GM12878 (cell line): ENCODE measurements around the gene CNPY1. TPM values are rescaled to one million over a fixed set of nuclear protein-coding genes. Genes with fewer than 3 reads are reported as not detected.

ENCODE experiments used
- ATAC-seq: fragments of 200-7000 bp; cut with Tn5 transposase; 3 replicates; pipeline ENCODE4 v1.9.1; 2020; ENCODE audit warnings: mild to moderate bottlenecking, moderate library complexity
- BruUV-seq: library from RNA; stranded (reverse); fragments of 400-500 nt; replicated peaks from 2 replicates; lab custom pipeline; 2021; lab: Mats Ljungman, UMichigan
- CTCF ChIA-PET: fragments of 300-600 bp; sonication (Branson Sonifier 250); formaldehyde crosslinking; extraction: SDS; loops from one replicate; lab custom pipeline; 2021; ENCODE audit warnings: inconsistent platforms; lab: Yijun Ruan, JAX
- POLR2A ChIA-PET: fragments of 350-600 bp; formaldehyde crosslinking; extraction: SDS; loops from one replicate; lab custom pipeline; 2021; ENCODE audit warnings: inconsistent platforms; lab: Charles Lee
- RAD21 ChIA-PET: fragments of 300-600 bp; sonication (Branson Sonifier 250); formaldehyde crosslinking; loops from one replicate; lab custom pipeline; 2023; ENCODE audit warnings: antibody characterized with exemption; ENCODE audit not compliant: unreplicated experiment; lab: Charles Lee
- SMC1A ChIA-PET: fragments of 300-600 bp; sonication (Branson Sonifier 250); formaldehyde crosslinking; loops from one replicate; lab custom pipeline; 2023; ENCODE audit not compliant: unreplicated experiment, uncharacterized antibody; lab: Charles Lee
- DNase-seq: peaks from one replicate; pipeline ENCODE4 v3.0.0-alpha.2; 2011; ENCODE audit warnings: low read depth, low spot score
- FAIRE-seq: peaks from 3 replicates; lab custom pipeline; 2011; peaks lifted over from hg19 to GRCh38; lab: Jason Lieb, UNC
- H2AFZ ChIP-seq: 2 replicates; pipeline ENCODE4 v1.6.0; 2011; ENCODE audit warnings: low read depth, low read length, control low read depth; ENCODE audit not compliant: control insufficient read depth
- H3K27ac ChIP-seq: 2 replicates; pipeline ENCODE4 v1.5.1; 2011; ENCODE audit warnings: control low read depth; ENCODE audit not compliant: control insufficient read depth, insufficient read depth
- H3K27me3 ChIP-seq, 2 experiments: replicated peaks in 1 of 2; 2 replicates each; pipeline versions ENCODE4 v1.6.0 to v1.6.1; 2011; ENCODE audit warnings: low read length in 1 of 2; ENCODE audit not compliant: control insufficient read depth in 2 of 2, insufficient read depth in 2 of 2
- H3K36me3 ChIP-seq, 2 experiments: 2 replicates each; pipeline ENCODE4 v1.5.1; 2011; ENCODE audit warnings: low read length in 1 of 2; ENCODE audit not compliant: control insufficient read depth in 2 of 2, insufficient read depth in 2 of 2
- H3K4me1 ChIP-seq: 2 replicates; pipeline ENCODE4 v1.6.1; 2011; ENCODE audit warnings: mild to moderate bottlenecking, low read length, moderate library complexity, mixed read lengths; ENCODE audit not compliant: control insufficient read depth, insufficient read depth
- H3K4me2 ChIP-seq: 2 replicates; pipeline ENCODE4 v1.6.0; 2011; ENCODE audit warnings: control low read depth; ENCODE audit not compliant: control insufficient read depth, insufficient read depth
- H3K4me3 ChIP-seq: fragments of 200-600 bp; sonication (generic); 2 replicates; pipeline ENCODE4 v1.5.1; 2016
- H3K79me2 ChIP-seq: 2 replicates; pipeline ENCODE4 v1.6.0; 2011; ENCODE audit warnings: low read length; ENCODE audit not compliant: control insufficient read depth, insufficient read depth
- H3K9ac ChIP-seq: 2 replicates; pipeline ENCODE4 v1.8.0; 2011; ENCODE audit warnings: low read length, control low read depth, mixed read lengths; ENCODE audit not compliant: control insufficient read depth, insufficient read depth
- H3K9me3 ChIP-seq: replicated peaks from 3 replicates; pipeline ENCODE4 v1.5.1; 2011; ENCODE audit warnings: mild to moderate bottlenecking, low read length; ENCODE audit not compliant: control insufficient read depth, insufficient read depth
- H4K20me1 ChIP-seq: 2 replicates; pipeline ENCODE4 v1.6.0; 2011; ENCODE audit not compliant: control insufficient read depth, insufficient read depth
- BCL11A ChIP-seq: IDR thresholded peaks from 2 replicates; pipeline ENCODE4 v1.6.1; 2011; ENCODE audit warnings: low read depth, low read length
- CREB1 ChIP-seq: IDR thresholded peaks from 2 replicates; pipeline ENCODE4 v1.6.1; 2012; ENCODE audit warnings: low read depth, mild to moderate bottlenecking, inconsistent platforms
- FOS ChIP-seq: IDR thresholded peaks from 3 replicates; pipeline ENCODE4 v1.6.1; 2011; ENCODE audit warnings: borderline replicate concordance; ENCODE audit not compliant: insufficient read length; ENCODE audit errors: extremely low read depth
- HCFC1 ChIP-seq: fragments of 150-350 bp; IDR thresholded peaks from 2 replicates; pipeline ENCODE4 v1.6.1; 2014; ENCODE audit warnings: low read length
- KDM1A ChIP-seq: fragments of 200-600 bp; sonication (generic); IDR thresholded peaks from 2 replicates; pipeline ENCODE4 v1.6.1; 2016; ENCODE audit warnings: borderline replicate concordance
- LARP7 ChIP-seq: fragments of 450-650 bp; IDR thresholded peaks from 2 replicates; pipeline ENCODE4 v1.6.1; 2017; ENCODE audit warnings: mild to moderate bottlenecking
- NFXL1 ChIP-seq: fragments of 450-650 bp; IDR thresholded peaks from 2 replicates; pipeline ENCODE4 v1.6.1; 2017; ENCODE audit warnings: antibody characterized with exemption, mild to moderate bottlenecking, borderline replicate concordance
- RUNX3 ChIP-seq: IDR thresholded peaks from 2 replicates; pipeline ENCODE4 v1.6.1; 2012; ENCODE audit warnings: low read length, inconsistent platforms
- SMARCA5 ChIP-seq: fragments of 450-650 bp; IDR thresholded peaks from 2 replicates; pipeline ENCODE4 v1.6.1; 2017; ENCODE audit warnings: mild to moderate bottlenecking
- STAT3 ChIP-seq: IDR thresholded peaks from 2 replicates; pipeline ENCODE4 v1.6.1; 2011; ENCODE audit warnings: low read depth, low read length, improper control_type of control experiment
- TBL1XR1 ChIP-seq: IDR thresholded peaks from 2 replicates; pipeline ENCODE4 v1.6.1; 2012; ENCODE audit warnings: low read depth, low read length, improper control_type of control experiment
- ZNF274 ChIP-seq: IDR thresholded peaks from one replicate; pipeline ENCODE4 v1.8.0; 2011; ENCODE audit not compliant: insufficient read length, insufficient read depth
- WGBS: methylation state at CpG from one replicate; pipeline ENCODE4 v1.1.6; 2016; ENCODE audit warnings: low lambda C conversion rate; ENCODE audit not compliant: insufficient replicate concordance, insufficient coverage; ENCODE audit errors: missing lambda C conversion rate; 5-methylcytosine and 5-hydroxymethylcytosine counted together
- in situ Hi-C: fragments of 300-500 bp; cut with MboI; formaldehyde crosslinking; loops from 9 replicates; pipeline ENCODE4 v1.14.3; 2018; ENCODE audit warnings: mixed read lengths
- intact Hi-C: fragments of 100-400 bp; cut with micrococcal nuclease; formaldehyde crosslinking; loops from one replicate; pipeline ENCODE4 v1.14.2; 2022; ENCODE audit not compliant: unreplicated experiment
- polyA plus RNA-seq, 11 experiments: library from polyadenylated mRNA; depleted of rRNA in 4 of 11; unstranded in 6 of 11; stranded (reverse) in 5 of 11; fragments of >200 nt; fragmentation: Nextera tagmentation in 4 of 11; fragmentation: Illumina TruSeq in 1 of 11; extraction: Ambion mirVana in 4 of 11; extraction: Trizol in 1 of 11; gene quantifications; 1 replicate in 1 of 11; 2 replicates in 10 of 11; pipeline versions ENCODE4 v1.2.1 to v1.2.3, GENCODE V29; 2011 to 2016; ENCODE audit warnings: inconsistent platforms in 2 of 11, missing spikeins in 2 of 11, low read depth in 1 of 11
- total RNA-seq, 4 experiments: library from RNA; depleted of rRNA in 3 of 4; stranded (reverse); fragments of >200 nt in 3 of 4; fragmentation: Illumina TruSeq in 1 of 4; extraction: Trizol in 1 of 4; gene quantifications; 2 replicates each; pipeline versions ENCODE4 v1.2.1 to v1.2.3, GENCODE V29; 2013 to 2021
- TF ChIP-seq, protein P1 (sequence below): IDR thresholded peaks from 2 replicates; pipeline ENCODE4 v1.6.1; 2011; ENCODE audit warnings: borderline replicate concordance, low read depth, mild to moderate bottlenecking, moderate library complexity, mixed read lengths, low read length; ENCODE audit not compliant: insufficient read depth; ENCODE audit errors: extremely low read length
- TF ChIP-seq, protein P2 (sequence below): IDR thresholded peaks from 2 replicates; pipeline ENCODE4 v1.6.1; 2011; ENCODE audit warnings: borderline replicate concordance, low read depth, mild to moderate bottlenecking, moderate library complexity, low read length; ENCODE audit not compliant: insufficient read depth, poor library complexity, severe bottlenecking
- TF ChIP-seq, protein P3 (sequence below): fragments of 150-350 bp; IDR thresholded peaks from 2 replicates; pipeline ENCODE4 v1.6.1; 2014; ENCODE audit warnings: mild to moderate bottlenecking, low read depth, low read length
- TF ChIP-seq, protein P4 (sequence below): IDR thresholded peaks from 2 replicates; pipeline ENCODE4 v1.6.1; 2011; ENCODE audit warnings: low read depth, mild to moderate bottlenecking, low read length, moderate library complexity, borderline replicate concordance; ENCODE audit errors: extremely low read depth

CNPY1 gene
- total and polyA plus RNA-seq, 10 of the 15 experiments (the other 5 are each of a cell fraction or from before 2014, with no cell fraction given), result not detected

DNA sequence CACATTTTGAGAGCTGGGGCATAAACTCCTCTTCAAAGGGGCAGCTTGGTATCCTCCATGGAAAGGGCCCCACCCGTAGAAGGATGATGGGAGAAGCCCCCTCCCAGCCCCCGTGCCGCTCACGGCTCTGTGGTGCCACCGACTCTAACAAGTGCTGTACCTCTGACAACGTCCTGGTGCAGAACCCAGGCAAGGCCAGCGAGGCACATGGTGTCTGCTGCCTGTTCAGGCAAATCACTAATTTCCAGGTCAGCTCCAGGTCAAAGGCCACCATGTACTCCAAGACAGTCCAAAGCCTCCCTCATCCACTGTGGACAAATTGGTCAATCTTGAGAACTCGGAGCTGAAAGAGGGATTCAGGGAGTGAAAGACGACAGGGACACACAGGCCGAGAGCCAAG is 11.4 kb upstream of the CNPY1 start:
- Histone ChIP-seq H3K9me3 (no peaks in the 10 kb centered on the region), H2AFZ (no peak overlapping the region), H3K4me3 (no peak overlapping the region), H3K4me1 (no peaks in the 10 kb centered on the region), H4K20me1 (no peaks in the 10 kb centered on the region), H3K27ac (no peak overlapping the region), H3K9ac (no peak overlapping the region), H3K36me3 (no peaks in the 10 kb centered on the region), H3K4me2 (no peak overlapping the region), H3K27me3 (no peaks in the 10 kb centered on the region; a peak in 2 of 4 replicates), H3K79me2 (no peaks in the 10 kb centered on the region)
- BruUV-seq, result no TSS peak
- ChIA-PET POLR2A (no interaction called here), RAD21 (no interaction called here), CTCF (no interaction called here), SMC1A (no interaction called here)
- no peak for TF ChIP-seq BCL11A
- no peak for TF ChIP-seq HCFC1
- no peak for TF ChIP-seq SMARCA5
- TF ChIP-seq LARP7, result no peak
- TF ChIP-seq, protein P1, sequence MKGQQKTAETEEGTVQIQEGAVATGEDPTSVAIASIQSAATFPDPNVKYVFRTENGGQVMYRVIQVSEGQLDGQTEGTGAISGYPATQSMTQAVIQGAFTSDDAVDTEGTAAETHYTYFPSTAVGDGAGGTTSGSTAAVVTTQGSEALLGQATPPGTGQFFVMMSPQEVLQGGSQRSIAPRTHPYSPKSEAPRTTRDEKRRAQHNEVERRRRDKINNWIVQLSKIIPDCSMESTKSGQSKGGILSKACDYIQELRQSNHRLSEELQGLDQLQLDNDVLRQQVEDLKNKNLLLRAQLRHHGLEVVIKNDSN, result no peak
- no peak for TF ChIP-seq ZNF274
- TF ChIP-seq STAT3, result no peak
- no peak for TF ChIP-seq CREB1
- TF ChIP-seq NFXL1, result no peak
- TF ChIP-seq RUNX3, result no peak
- no peak for TF ChIP-seq TBL1XR1
- TF ChIP-seq, protein P2, sequence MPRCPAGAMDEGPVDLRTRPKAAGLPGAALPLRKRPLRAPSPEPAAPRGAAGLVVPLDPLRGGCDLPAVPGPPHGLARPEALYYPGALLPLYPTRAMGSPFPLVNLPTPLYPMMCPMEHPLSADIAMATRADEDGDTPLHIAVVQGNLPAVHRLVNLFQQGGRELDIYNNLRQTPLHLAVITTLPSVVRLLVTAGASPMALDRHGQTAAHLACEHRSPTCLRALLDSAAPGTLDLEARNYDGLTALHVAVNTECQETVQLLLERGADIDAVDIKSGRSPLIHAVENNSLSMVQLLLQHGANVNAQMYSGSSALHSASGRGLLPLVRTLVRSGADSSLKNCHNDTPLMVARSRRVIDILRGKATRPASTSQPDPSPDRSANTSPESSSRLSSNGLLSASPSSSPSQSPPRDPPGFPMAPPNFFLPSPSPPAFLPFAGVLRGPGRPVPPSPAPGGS, result no peak
- TF ChIP-seq FOS, result no peak
- no peak for TF ChIP-seq KDM1A
- TF ChIP-seq, protein P3, sequence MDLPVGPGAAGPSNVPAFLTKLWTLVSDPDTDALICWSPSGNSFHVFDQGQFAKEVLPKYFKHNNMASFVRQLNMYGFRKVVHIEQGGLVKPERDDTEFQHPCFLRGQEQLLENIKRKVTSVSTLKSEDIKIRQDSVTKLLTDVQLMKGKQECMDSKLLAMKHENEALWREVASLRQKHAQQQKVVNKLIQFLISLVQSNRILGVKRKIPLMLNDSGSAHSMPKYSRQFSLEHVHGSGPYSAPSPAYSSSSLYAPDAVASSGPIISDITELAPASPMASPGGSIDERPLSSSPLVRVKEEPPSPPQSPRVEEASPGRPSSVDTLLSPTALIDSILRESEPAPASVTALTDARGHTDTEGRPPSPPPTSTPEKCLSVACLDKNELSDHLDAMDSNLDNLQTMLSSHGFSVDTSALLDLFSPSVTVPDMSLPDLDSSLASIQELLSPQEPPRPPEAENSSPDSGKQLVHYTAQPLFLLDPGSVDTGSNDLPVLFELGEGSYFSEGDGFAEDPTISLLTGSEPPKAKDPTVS, result no peak
- TF ChIP-seq, protein P4, sequence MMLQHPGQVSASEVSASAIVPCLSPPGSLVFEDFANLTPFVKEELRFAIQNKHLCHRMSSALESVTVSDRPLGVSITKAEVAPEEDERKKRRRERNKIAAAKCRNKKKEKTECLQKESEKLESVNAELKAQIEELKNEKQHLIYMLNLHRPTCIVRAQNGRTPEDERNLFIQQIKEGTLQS, result no peak
- DNase-seq (no peak), ATAC-seq (no peak), FAIRE-seq (no peak)
- in situ Hi-C loops, result no loop called here
- intact Hi-C loops, result no loop called here
- 42% methylated on average over 10 of the region's 10 CpGs for WGBS
